ENCODE results near the gene ARHGAP1.

DNA sequence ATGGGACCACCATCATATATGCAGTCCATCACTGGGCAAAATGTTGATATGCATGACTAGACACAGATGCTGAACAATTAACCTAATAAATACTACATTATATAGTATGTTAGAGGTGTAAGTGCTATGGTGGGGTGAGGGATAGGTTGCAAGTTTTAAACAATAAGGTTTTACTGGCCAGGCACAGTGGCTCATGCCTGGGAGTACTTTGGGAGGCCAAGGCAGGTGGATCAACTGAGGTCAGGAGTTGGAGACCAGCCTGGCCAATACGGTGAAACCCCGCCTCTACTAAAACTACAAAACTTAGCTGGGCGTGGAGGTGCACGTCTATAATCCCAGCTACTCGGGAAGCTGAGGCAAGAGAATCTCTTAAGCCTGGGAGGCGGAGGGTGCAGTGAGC lies 46.7 kb upstream of the ARHGAP1 start:
- TF ChIP-seq, protein P1, sequence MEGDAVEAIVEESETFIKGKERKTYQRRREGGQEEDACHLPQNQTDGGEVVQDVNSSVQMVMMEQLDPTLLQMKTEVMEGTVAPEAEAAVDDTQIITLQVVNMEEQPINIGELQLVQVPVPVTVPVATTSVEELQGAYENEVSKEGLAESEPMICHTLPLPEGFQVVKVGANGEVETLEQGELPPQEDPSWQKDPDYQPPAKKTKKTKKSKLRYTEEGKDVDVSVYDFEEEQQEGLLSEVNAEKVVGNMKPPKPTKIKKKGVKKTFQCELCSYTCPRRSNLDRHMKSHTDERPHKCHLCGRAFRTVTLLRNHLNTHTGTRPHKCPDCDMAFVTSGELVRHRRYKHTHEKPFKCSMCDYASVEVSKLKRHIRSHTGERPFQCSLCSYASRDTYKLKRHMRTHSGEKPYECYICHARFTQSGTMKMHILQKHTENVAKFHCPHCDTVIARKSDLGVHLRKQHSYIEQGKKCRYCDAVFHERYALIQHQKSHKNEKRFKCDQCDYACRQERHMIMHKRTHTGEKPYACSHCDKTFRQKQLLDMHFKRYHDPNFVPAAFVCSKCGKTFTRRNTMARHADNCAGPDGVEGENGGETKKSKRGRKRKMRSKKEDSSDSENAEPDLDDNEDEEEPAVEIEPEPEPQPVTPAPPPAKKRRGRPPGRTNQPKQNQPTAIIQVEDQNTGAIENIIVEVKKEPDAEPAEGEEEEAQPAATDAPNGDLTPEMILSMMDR (IDR thresholded peaks at IDR 0.05): no peak
- no peak for TF ChIP-seq POLR2AphosphoS5 (IDR thresholded peaks at IDR 0.05; ENCODE audit: insufficient read depth in 1 of 2, low read depth in 1 of 2)
- no peak for TF ChIP-seq POLR2A (IDR thresholded peaks at IDR 0.05)

Data from vagina (tissue), 2 donors.